Measurements from ENCODE around the gene TFAP2B. TPM values are rescaled to one million over a fixed set of nuclear protein-coding genes. Genes with fewer than 3 reads are reported as not detected.

The TFAP2B gene
- total RNA-seq, 1 experiment from 2014 or later = not detected

DNA sequence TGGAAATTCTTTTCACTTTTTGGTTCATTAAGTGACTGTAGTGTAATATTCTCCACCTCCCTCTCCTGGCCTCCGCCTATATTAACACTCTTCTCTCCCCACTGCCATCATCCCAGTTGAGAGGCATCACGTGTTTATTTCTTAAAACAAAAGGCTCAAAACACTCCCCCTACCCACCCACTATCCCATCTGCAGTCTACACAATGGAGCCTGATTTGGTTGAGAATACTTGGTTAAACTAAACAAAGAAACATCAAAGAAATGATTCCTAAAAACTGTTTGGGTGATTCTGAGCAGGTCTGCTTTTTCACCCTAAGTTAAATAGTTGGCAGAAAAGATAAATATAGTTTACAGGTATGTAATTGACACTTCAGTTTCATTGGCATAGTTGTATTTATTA, 5.9 kb downstream of the TFAP2B start:
- Histone ChIP-seq H3K4ac (ENCODE audit: low read depth, low read length) (no peak overlapping the region), H3K79me2 (ENCODE audit: insufficient read depth, low read length) (no peaks in the 10 kb centered on the region), H3K9ac (ENCODE audit: extremely low read depth, insufficient read length, low read length) (no peak overlapping the region), H3K14ac (ENCODE audit: insufficient read depth, low read length) (no peak overlapping the region), H3K4me2 (ENCODE audit: insufficient read depth, insufficient read length, low read length) (peak overlapping the region; percentile 12), H4K20me1 (ENCODE audit: control insufficient read depth, insufficient read depth, insufficient read length) (no peaks in the 10 kb centered on the region), H3T11ph (ENCODE audit: low read length) (no peak overlapping the region), H2BK5ac (ENCODE audit: insufficient read length, low read length) (no peak overlapping the region), H2BK12ac (ENCODE audit: insufficient read length, low read depth, low read length) (no peak overlapping the region), H4K5ac (ENCODE audit: insufficient read length, low read depth, low read length) (no peak overlapping the region), H3K23ac (ENCODE audit: insufficient read length, low read depth, low read length) (no peak overlapping the region), H2BK20ac (ENCODE audit: low read depth, low read length, poor library complexity, severe bottlenecking) (no peak overlapping the region), H3K56ac (ENCODE audit: insufficient read length, low read depth, low read length) (no peak overlapping the region), H2AK5ac (ENCODE audit: insufficient read length, low read length) (no peak overlapping the region), H3K4me1 (ENCODE audit: insufficient read depth, low read length) (peaks cover 6% of the 10 kb centered on the region), H2BK15ac (ENCODE audit: low read depth, low read length) (no peak overlapping the region), H3K9me3 (ENCODE audit: control insufficient read depth, low read depth, low read length) (no peaks in the 10 kb centered on the region), H3K27ac (ENCODE audit: insufficient read length, low read depth, low read length) (no peak overlapping the region), H2BK120ac (ENCODE audit: low read depth, low read length, poor library complexity, severe bottlenecking) (no peak overlapping the region), H3K27me3 (ENCODE audit: insufficient read depth, low read length) (peaks cover 87% of the 10 kb centered on the region), H3K23me2 (ENCODE audit: insufficient read length, low read depth, low read length, poor library complexity, severe bottlenecking) (peaks cover 7% of the 10 kb centered on the region), H2AFZ (ENCODE audit: low read length) (no peak overlapping the region), H4K91ac (ENCODE audit: insufficient read length, low read depth, low read length) (no peak overlapping the region), H3K79me1 (ENCODE audit: insufficient read depth, low read depth, low read length, poor library complexity, severe bottlenecking) (no peaks in the 10 kb centered on the region), H3K18ac (ENCODE audit: insufficient read length, low read depth, low read length) (no peak overlapping the region), H4K8ac (replicated peaks; ENCODE audit: insufficient read length, low read depth, low read length) (no peak overlapping the region)
- Mint-ChIP-seq H3K4me3 (peak overlapping the region in 1 of 2 experiments; percentile 43; a peak in 3 of 5 replicates), H3K27ac (no peak overlapping the region; a peak in 2 of 7 replicates), H3K27me3 (ENCODE audit: low read depth) (peaks cover 100% of the 10 kb centered on the region), H3K4me1 (peaks cover 60 to 80% of the 10 kb centered on the region in 2 experiments), H3K36me3 (ENCODE audit: insufficient read depth in 1 of 3, low read depth in 3 of 3) (no peaks in the 10 kb centered on the region; a peak in 1 of 7 replicates), H3K9me3 (peaks cover 0 to 12% of the 10 kb centered on the region in 2 experiments; a peak in 2 of 5 replicates)
- no CpG with 5 or more reads among the region's 2 CpGs for WGBS (ENCODE audit: extremely low coverage, insufficient read length, low lambda C conversion rate)
- TF ChIP-seq, protein P1, sequence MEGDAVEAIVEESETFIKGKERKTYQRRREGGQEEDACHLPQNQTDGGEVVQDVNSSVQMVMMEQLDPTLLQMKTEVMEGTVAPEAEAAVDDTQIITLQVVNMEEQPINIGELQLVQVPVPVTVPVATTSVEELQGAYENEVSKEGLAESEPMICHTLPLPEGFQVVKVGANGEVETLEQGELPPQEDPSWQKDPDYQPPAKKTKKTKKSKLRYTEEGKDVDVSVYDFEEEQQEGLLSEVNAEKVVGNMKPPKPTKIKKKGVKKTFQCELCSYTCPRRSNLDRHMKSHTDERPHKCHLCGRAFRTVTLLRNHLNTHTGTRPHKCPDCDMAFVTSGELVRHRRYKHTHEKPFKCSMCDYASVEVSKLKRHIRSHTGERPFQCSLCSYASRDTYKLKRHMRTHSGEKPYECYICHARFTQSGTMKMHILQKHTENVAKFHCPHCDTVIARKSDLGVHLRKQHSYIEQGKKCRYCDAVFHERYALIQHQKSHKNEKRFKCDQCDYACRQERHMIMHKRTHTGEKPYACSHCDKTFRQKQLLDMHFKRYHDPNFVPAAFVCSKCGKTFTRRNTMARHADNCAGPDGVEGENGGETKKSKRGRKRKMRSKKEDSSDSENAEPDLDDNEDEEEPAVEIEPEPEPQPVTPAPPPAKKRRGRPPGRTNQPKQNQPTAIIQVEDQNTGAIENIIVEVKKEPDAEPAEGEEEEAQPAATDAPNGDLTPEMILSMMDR (conservative IDR thresholded peaks at IDR 0.05) = 0 out of 3 replicates have a peak, but pooled peaks have one; percentile 30
- peak; percentile 62 for DNase-seq

Data from H9 (cell line).